ENCODE results near the gene MACROH2A2. TPM values are rescaled to one million over a fixed set of nuclear protein-coding genes. Genes with fewer than 3 reads are reported as not detected.

Gene MACROH2A2
- total RNA-seq, 1 experiment from 2014 or later: 3.0 TPM

GRCh38 chr10:70093335-70093944 lies 40.8 kb downstream of the MACROH2A2 start:
- in situ Hi-C loops (cut with HindIII; ENCODE audit: low pct_unique_long_range_greater_than_20kb, low sequenced_read_pairs): no loop called here
- H3K9me3 ChIP-seq (ENCODE audit: control insufficient read depth, insufficient read depth, low read depth, low read length): no peaks in the 10 kb centered on the region
- ATAC-seq (no peak), DNase-seq (ENCODE audit: low read depth, low spot score) (no peak)
- no peak overlapping the region for H3K27ac ChIP-seq (ENCODE audit: low read length)
- no TSS peak for BruUV-seq (replicated peaks)
- no peaks in the 10 kb centered on the region for H3K4me1 ChIP-seq (ENCODE audit: control insufficient read depth, insufficient read depth, low read length)
- H3K27me3 ChIP-seq (ENCODE audit: control insufficient read depth, insufficient read depth, low read length): peaks cover 5% of the 10 kb centered on the region; the same call in 1 of the 2 replicates
- H3K36me3 ChIP-seq (ENCODE audit: control insufficient read depth, insufficient read depth, low read length): no peaks in the 10 kb centered on the region
- ChIA-PET CTCF (interaction anchor here (1.1 kb wide), 1 partner anchor 22 kb away, joined by 3 read pairs; no protein-coding TSS in a partner anchor), POLR2A (no interaction called here)
- TF ChIP-seq, protein P1, sequence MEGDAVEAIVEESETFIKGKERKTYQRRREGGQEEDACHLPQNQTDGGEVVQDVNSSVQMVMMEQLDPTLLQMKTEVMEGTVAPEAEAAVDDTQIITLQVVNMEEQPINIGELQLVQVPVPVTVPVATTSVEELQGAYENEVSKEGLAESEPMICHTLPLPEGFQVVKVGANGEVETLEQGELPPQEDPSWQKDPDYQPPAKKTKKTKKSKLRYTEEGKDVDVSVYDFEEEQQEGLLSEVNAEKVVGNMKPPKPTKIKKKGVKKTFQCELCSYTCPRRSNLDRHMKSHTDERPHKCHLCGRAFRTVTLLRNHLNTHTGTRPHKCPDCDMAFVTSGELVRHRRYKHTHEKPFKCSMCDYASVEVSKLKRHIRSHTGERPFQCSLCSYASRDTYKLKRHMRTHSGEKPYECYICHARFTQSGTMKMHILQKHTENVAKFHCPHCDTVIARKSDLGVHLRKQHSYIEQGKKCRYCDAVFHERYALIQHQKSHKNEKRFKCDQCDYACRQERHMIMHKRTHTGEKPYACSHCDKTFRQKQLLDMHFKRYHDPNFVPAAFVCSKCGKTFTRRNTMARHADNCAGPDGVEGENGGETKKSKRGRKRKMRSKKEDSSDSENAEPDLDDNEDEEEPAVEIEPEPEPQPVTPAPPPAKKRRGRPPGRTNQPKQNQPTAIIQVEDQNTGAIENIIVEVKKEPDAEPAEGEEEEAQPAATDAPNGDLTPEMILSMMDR (IDR thresholded peaks at IDR 0.05): no peak
- no peak for TF ChIP-seq TCF7L2 (IDR thresholded peaks at IDR 0.05; ENCODE audit: low read depth, low read length)
- no peak for TF ChIP-seq POLR2AphosphoS5 (IDR thresholded peaks at IDR 0.05; ENCODE audit: low read depth, low read length)
- no peak for TF ChIP-seq REST (IDR thresholded peaks at IDR 0.05; ENCODE audit: insufficient read depth in 1 of 2, low read depth in 2 of 2, low read length in 1 of 2)
- TF ChIP-seq SIN3A (IDR thresholded peaks at IDR 0.05; ENCODE audit: borderline replicate concordance, insufficient read depth, low read depth, low read length): no peak
- intact Hi-C loops (cut with micrococcal nuclease; ENCODE audit: unreplicated experiment): no loop called here
- no peak overlapping the region for H3K4me3 ChIP-seq (ENCODE audit: low read depth in 2 of 2, low read length in 2 of 2)

- no peaks in the 10 kb centered on the region for H3K4me1 ChIP-seq (ENCODE audit: control insufficient read depth, insufficient read depth, low read length)
- H3K27me3 ChIP-seq (ENCODE audit: control insufficient read depth, insufficient read depth, low read length): peaks cover 5% of the 10 kb centered on the region; the same call in 1 of the 2 replicates
- no peaks in the 10 kb centered on the region for H3K36me3 ChIP-seq (ENCODE audit: control insufficient read depth, insufficient read depth, low read length)
- in situ Hi-C loops (cut with HindIII; ENCODE audit: low pct_unique_long_range_greater_than_20kb, low sequenced_read_pairs): no loop called here
- ChIA-PET CTCF (interaction anchor here (1.1 to 1.9 kb wide), 2 partner anchors 22 to 52 kb away, joined by 3 to 5 read pairs; partner anchors contain the start of gene TYSND1), POLR2A (no interaction called here)
- no TSS peak for BruUV-seq (replicated peaks)
- H3K9me3 ChIP-seq (ENCODE audit: control insufficient read depth, insufficient read depth, low read depth, low read length): no peaks in the 10 kb centered on the region
- DNase-seq (ENCODE audit: low read depth, low spot score) (no peak), ATAC-seq (no peak)
- H3K27ac ChIP-seq (ENCODE audit: low read length): no peak overlapping the region
- intact Hi-C loops (cut with micrococcal nuclease; ENCODE audit: unreplicated experiment): no loop called here
- no peak overlapping the region for H3K4me3 ChIP-seq (ENCODE audit: low read depth in 2 of 2, low read length in 2 of 2)
- TF ChIP-seq SIN3A (IDR thresholded peaks at IDR 0.05; ENCODE audit: borderline replicate concordance, insufficient read depth, low read depth, low read length) (no peak), POLR2AphosphoS5 (IDR thresholded peaks at IDR 0.05; ENCODE audit: low read depth, low read length) (no peak), TCF7L2 (IDR thresholded peaks at IDR 0.05; ENCODE audit: low read depth, low read length) (no peak), REST (IDR thresholded peaks at IDR 0.05; ENCODE audit: insufficient read depth in 1 of 2, low read depth in 2 of 2, low read length in 1 of 2) (no peak)
- TF ChIP-seq, protein P1 (IDR thresholded peaks at IDR 0.05): no peak
Measured at GRCh38 chr10:70094250-70094649, 41.6 kb downstream of the MACROH2A2 start.
